Raji (cell line): ENCODE results near the gene RASGRP1.

Experiments used
- POLR2A ChIP-seq: IDR thresholded peaks from 2 replicates; pipeline ENCODE4 v1.6.1; 2011; ENCODE audit warnings: low read depth, low read length, control low read depth; ENCODE audit not compliant: insufficient read depth

The RASGRP1 gene

DNA sequence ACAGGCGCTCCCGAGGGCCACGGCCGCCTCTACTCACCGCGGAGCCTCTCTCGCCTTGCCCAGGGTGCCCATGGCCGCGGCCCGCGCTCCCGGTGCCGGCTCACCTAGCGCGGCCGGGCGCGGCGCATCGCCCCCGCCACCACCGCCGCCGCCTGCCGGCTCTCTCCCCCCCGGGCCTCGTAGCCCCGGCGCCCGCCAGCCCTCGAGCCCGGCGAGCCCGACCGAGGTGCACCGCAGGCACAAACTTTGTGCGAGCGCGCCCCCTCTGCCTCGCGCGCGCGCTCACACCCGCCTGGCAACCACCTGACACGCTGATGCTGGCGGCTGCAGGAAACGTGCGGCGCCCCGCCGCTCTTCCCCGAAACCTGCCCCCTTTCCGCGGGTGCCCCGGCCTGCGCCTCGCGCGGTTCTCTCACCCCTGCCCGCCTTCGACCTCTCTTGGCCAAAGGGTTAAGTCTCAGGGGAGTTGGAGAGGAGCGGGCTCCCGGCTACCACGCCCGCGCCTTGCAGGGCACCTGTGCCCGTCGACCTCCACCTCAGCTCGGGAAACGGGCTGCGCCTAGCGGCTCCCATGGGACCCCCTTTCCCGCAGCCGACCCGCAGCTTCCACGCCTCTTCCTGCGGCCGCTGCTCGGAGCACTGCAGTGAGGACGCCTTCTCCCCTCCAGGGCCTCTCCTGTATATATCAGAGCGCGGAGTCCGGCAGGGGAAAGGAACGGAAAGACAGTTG, at the start of gene RASGRP1:
Gene RASGRP1 (minus strand): TSS at position 258 of the 730 bp plus-strand sequence. CDS start 186 bp downstream, at position 72.
- peak; percentile 67 for TF ChIP-seq POLR2A

DNA sequence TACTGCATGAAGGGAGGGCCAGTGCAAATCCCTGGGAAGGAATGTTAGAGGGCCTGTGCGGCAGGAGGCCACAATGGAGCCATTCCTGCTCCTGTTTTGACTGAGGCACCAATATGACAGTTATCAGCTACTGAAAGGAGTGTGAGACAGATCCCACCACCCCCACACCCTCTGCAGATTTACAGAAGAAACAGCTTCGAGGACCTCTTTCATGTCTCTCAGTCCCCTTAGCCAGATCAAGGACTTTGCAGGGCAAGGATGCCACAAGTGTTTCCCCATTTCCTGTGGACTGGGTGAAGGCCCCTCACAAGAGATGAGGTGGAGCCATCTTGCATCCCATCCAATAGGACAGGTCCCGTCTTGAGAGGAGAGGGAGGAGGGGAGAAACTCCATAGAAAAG, 48.5 kb upstream of the RASGRP1 start:
- no peak for TF ChIP-seq POLR2A

- TF ChIP-seq POLR2A = no peak
Observed at GRCh38 chr15:38612159-38612863, 47.7 kb upstream of the RASGRP1 start.

DNA sequence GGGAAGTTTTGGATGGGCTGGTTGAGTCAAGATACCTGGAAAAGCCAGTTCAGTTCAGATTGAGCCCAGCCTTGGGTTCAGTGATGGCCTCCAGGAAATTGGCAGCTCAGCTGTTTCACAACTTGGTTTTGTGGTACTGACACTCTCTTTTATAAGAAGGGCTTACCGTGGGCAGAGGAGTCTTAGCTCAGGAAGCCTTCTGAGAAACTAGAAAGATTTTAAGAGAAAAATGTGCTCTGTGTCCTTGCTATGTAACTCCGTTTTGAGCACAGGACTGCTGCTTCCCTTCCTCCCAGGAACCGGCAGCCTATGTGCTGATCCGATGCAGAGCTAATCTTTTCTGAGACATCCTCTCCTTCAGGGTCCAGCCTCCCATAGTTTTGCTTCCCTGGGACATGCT, 46.6 kb upstream of the RASGRP1 start:
- TF ChIP-seq POLR2A = no peak

- no peak for TF ChIP-seq POLR2A
Observed at GRCh38 chr15:38610748-38611147, 46.1 kb upstream of the RASGRP1 start.

GRCh38 chr15:38609097-38609738, 44.6 kb upstream of the RASGRP1 start:
- TF ChIP-seq POLR2A = no peak

DNA sequence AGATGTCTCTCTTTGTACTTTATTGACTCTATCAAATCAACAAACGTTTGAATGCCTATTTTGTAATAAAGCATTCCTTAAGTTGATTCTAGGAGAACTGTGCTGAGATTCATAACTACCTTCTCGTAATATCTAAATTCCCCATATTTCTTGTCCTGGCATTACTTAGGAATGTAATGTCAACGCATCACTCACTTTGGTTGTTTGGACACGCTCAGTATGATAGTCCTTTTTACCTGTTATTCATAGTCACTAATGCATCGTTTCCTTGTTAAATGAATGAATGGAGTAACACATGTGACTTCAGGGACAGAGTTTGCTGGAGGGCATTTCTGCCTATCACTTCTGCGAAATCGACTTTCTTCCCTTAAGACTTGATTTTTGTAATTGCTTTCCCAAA, 44.1 kb upstream of the RASGRP1 start:
- TF ChIP-seq POLR2A = no peak

GRCh38 chr15:38605744-38606143, 41.1 kb upstream of the RASGRP1 start:
- TF ChIP-seq POLR2A = no peak

- no peak for TF ChIP-seq POLR2A
Observed at GRCh38 chr15:38603672-38604071, 39.1 kb upstream of the RASGRP1 start.

DNA sequence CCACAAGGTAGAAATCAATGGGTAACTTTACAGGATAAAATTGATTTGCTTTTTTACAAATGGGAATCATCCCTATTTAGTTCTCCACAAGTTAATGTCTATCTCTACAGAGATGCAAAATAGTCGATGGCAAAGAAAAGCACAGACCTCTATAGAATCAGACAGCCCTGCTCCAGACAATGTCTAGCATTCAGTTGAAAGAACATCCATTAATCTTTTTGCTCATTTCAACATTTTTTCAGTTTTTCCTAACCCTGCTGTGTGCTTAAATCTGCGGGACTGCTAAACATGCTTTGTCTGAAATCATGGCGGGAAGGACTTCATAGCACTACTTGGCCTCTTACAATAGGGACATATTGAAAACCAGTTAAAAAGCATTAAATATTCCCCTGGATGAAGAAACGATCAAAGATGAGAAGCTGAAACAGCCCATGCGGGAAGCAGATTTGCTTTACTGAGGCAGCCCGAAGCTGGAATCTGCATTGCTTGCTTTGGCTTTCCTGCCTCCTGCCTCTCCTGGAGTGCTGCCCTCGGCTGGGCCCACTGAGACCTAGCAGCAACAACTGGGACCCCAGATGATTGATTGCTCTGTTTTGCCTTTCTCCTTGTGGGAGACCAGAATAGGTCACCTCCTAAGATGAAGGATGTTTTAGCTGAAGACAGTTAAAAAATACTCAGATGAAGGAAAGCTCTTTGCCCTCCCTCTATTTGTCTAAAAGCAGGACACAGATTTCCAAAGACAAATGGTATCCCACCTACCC, 38.5 kb upstream of the RASGRP1 start:
- TF ChIP-seq POLR2A = no peak

- no peak for TF ChIP-seq POLR2A
Observed at GRCh38 chr15:38600236-38600635, 35.6 kb upstream of the RASGRP1 start.

- TF ChIP-seq POLR2A = no peak
Observed at GRCh38 chr15:38598749-38599148, 34.1 kb upstream of the RASGRP1 start.

GRCh38 chr15:38597219-38597800, 32.7 kb upstream of the RASGRP1 start:
- TF ChIP-seq POLR2A = no peak

DNA sequence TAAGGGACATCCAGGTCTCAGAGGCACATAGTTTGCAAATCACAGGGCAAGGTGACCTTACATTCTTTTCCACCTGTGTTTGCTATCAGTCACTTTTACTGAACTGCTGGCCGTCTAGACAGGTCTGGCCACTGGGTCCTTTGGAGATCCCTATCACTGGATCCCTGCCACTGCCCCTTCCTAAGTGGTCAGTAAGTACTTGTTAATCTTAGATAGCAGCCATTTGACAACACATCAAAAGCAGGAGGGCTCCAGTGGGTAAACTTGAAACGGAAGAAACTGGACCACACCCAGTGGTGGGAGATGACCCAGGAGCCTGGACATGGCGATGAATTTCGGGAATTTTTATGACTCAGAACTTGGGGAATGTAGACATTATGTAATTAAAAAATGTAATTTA, 28.9 kb upstream of the RASGRP1 start:
- TF ChIP-seq POLR2A = no peak

- no peak for TF ChIP-seq POLR2A
Observed at GRCh38 chr15:38589502-38589901, 24.9 kb upstream of the RASGRP1 start.
